GM18909 (cell line): Measurements from ENCODE around the gene IPO13.

ENCODE experiments used
- ATAC-seq: cut with Tn5 transposase; IDR thresholded peaks from one replicate; pipeline ENCODE4 v1.9.1; 2021; ENCODE audit warnings: mild to moderate bottlenecking; ENCODE audit not compliant: unreplicated experiment, poor library complexity

Gene IPO13

GRCh38 chr1:43970911-43971310 lies 24.2 kb downstream of the IPO13 start:
- ATAC-seq = no peak

DNA sequence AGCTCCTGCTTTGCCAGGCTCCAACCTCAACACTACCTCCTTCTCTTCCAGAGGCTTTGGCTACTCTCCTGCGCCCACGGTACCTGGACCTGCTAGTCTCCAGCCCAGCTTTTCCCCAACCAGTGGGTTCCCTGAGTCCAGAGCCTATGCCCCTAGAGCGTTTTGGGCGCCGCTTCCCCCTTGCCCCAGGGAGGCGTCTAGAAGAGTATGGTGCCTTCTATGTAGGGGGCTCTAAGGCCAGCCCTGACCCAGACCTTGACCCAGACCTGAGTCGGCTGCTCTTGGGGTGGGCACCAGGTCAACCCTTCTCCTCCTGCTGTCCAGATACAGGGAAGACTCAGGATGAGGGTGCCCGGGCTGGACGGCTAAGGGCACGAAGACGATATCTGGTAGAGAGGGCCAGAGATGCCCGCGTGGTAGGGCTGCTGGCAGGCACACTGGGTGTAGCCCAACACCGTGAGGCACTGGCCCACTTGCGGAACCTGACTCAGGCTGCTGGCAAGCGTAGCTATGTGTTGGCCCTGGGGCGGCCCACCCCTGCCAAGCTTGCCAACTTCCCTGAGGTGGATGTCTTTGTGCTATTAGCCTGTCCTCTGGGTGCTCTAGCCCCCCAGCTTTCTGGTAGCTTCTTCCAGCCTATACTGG lies 24.7 kb downstream of the IPO13 start:
- ATAC-seq = no peak

DNA sequence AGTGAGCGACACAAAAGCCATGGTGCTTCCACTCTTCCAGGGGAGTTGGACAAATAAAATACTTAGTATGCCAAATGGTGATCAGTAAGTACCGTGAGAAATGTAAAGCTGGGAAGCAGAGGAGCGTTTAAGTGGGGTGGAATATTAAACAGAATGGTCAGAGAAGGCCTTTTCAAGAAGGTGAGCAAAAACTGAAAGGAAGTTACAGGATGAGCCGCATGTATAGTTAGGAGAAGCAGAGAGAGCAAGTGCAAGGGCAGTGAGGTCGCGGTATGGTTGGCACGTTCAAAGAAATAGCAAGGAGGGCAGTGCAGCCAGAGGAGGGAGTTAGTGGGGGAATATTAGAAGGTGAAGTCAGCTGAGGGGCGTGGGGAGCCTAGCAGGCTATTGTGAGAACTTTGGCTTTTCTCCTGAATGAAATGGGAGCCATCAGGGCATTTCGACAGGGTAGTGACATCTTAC lies 27.3 kb downstream of the IPO13 start:
- peak; percentile 1 for ATAC-seq

DNA sequence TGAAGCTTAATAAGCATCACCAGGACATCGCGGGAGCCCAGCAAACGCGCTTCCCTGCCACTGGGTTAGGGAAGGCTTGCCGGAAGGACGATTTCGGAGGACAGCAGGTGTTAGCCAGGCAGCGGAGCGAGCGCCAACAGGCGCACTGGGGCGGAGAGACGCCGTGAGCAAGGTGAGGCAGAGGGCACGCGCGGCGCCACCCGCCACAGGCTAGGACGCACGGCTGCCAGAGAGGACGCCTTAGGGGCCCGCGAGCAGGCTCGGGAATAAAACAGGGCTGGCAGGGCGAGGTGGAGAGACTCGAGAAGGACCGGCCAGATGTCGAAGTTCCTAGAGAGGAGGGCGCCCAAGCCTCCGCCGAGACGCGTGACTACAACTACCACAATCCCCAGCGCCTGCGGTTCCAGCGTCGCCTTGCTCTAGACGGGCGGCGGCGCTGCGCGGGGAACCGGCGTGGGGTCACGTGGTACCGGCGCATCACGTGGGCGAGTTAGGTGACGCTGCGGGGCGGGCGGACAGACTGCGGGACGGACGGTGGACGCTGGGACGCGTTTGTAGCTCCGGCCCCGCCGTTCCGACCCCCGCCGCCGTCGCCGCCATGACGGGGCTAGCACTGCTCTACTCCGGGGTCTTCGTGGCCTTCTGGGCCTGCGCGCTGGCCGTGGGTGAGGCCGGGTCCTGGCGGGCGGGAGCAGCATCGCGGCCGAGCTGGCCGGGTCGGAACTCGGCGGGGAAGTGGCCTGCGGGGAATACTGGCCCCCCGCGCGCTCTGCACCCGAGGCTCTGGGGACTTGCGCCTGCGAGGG lies 27.9 kb downstream of the IPO13 start, which contains the start of gene ATP6V0B:
Gene ATP6V0B, plus strand, starts transcription at position 518 of the 806 bp plus-strand sequence. Its CDS starts 81 bp downstream, at position 599.
- peak; percentile 64 for ATAC-seq

DNA sequence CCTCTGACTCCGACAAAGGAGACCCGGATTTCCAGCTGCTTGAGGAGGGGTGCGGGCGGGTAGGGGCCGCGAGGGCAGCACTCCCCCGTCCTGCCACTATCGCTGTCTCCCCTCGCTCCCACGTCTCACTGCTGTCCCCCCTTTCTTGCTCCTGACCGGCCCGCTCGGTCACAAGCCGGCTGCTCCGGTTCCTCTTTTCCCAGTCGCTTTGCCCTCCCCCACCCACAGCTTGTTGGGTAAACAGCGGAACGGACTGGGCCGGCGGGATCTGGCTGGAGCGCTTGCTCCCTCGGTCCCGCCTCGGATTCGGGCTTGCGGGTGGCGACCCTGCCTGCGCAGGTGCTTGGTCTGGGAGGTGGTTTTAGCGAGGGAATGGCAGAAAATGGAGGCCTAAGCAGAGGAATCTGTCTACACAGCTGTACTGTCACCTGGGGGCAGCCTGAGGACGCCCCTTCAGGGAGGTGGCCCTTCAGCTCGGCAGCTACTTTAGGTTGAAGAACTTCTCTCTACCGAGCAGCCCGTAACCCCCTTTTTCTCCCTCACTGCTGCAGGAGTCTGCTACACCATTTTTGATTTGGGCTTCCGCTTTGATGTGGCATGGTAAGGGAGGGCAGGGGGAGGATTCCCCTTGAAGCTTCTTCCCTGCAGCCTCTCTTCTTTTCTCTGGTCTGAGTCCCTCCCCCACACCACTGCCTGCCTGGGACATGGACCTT lies 28.7 kb downstream of the IPO13 start:
- no peak for ATAC-seq

- ATAC-seq = no peak
These were observed 29.3 kb downstream of the IPO13 start for GRCh38 chr1:43976045-43976444.

GRCh38 chr1:43976890-43977289 lies 30.1 kb downstream of the IPO13 start:
- ATAC-seq = no peak

- ATAC-seq = no peak
These were observed 30.9 kb downstream of the IPO13 start for GRCh38 chr1:43977376-43978263.

DNA sequence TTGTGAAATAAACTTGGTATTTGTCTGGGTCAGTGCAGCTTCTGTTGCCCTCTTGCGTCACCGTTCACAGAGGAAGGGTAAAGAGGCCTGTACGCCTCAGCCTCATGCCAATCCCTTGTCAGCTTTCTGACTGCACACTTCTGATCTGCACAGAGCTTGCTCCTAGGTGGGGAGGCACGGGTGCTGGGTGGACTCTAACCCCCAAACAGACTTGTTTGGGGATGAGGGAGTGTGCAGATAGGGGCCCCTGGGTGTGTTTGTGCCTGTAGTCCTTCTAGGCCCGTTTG lies 31.5 kb downstream of the IPO13 start:
- ATAC-seq = no peak

GRCh38 chr1:43978551-43979260 lies 32.0 kb downstream of the IPO13 start, which contains the start of gene B4GALT2:
TSS of gene B4GALT2 (plus strand) at chr1:43979210. CDS start at chr1:43981161, 1,951 bp downstream.
- no peak for ATAC-seq

DNA sequence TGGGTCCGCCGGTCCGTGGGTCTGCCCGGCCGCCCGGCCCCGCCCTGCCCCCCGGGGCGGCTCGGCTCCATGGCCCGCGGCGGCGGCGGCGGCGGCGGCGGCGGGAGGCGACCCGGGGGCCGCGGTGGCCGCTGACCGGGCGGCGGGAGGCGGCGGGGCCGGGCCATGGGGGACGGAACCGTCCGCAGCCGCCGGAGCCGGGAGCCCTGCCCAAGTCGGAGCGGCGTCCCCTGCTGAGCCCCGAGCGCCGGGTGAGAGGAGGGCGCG lies 32.4 kb downstream of the IPO13 start:
- ATAC-seq = no peak

GRCh38 chr1:43979528-43980254 lies 32.9 kb downstream of the IPO13 start:
- no peak for ATAC-seq

GRCh38 chr1:43980255-43981134 lies 33.7 kb downstream of the IPO13 start:
- ATAC-seq = no peak

- ATAC-seq = no peak
These were observed 34.4 kb downstream of the IPO13 start for GRCh38 chr1:43981135-43981491.

DNA sequence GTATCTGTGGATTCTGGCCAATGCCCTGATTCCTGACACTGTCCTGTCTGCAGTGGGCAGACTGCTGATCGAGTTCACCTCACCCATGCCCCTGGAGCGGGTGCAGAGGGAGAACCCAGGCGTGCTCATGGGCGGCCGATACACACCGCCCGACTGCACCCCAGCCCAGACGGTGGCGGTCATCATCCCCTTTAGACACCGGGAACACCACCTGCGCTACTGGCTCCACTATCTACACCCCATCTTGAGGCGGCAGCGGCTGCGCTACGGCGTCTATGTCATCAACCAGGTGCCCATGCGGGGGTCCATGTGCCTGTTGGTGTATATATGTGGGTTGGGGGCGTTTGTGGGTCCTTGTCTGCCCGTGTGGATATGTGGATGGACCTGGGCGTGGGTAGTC lies 34.9 kb downstream of the IPO13 start:
- no peak for ATAC-seq

- no peak for ATAC-seq
These were observed 35.5 kb downstream of the IPO13 start for GRCh38 chr1:43982241-43982640.

DNA sequence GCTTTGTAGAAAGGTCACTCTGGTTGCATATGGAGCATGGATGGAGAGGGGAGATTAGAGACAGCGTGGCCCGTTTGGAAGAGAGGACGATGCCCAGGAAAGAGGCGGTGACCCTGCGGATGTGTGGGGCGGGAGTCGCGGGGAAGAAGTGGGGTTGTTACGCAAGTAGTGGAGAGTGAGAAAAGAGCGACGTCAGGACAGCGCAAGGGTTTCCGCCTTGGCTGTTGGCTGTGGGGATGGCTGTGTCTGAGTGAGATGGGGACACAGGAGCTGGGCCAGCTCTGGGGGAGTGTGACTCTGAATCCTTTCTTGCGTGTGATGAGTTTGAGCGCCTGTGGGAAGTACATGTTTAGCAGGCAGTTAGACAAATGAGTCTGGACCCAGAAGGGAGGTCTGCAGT lies 36.1 kb downstream of the IPO13 start:
- ATAC-seq = no peak

GRCh38 chr1:43983253-43983899 lies 36.6 kb downstream of the IPO13 start:
- no peak for ATAC-seq
